Fibroblast of skin of abdomen (primary cell): Measurements from ENCODE around the gene NMD3.

Source experiments
- DNase-seq: peaks from one replicate; pipeline ENCODE4 v3.0.0-alpha.2; 2013

The NMD3 gene

GRCh38 chr3:161289174-161289573 is 68.1 kb downstream of the NMD3 start:
- DNase-seq, result no peak

- DNase-seq, result no peak
These were observed 70.2 kb downstream of the NMD3 start for GRCh38 chr3:161291191-161291901.

GRCh38 chr3:161293381-161293780 is 72.3 kb downstream of the NMD3 start:
- DNase-seq, result no peak

- no peak for DNase-seq
These were observed 74.2 kb downstream of the NMD3 start for GRCh38 chr3:161295325-161295724.

- DNase-seq, result no peak
These were observed 75.7 kb downstream of the NMD3 start for GRCh38 chr3:161296814-161297213.
